IMR-90 (cell line): ENCODE results near the gene CFDP1. TPM values are rescaled to one million over a fixed set of nuclear protein-coding genes. Genes with fewer than 3 reads are reported as not detected.

ENCODE experiments used
- ATAC-seq: fragments of 200-7000 bp; cut with Tn5 transposase; 2 replicates; pipeline ENCODE4 v1.9.1; 2020; ENCODE audit warnings: low read depth, mild to moderate bottlenecking, moderate library complexity
- BruUV-seq: library from RNA; stranded (reverse); fragments of 400-500 nt; replicated peaks from 2 replicates; lab custom pipeline; 2021; lab: Mats Ljungman, UMichigan
- CTCF ChIA-PET: fragments of 300-600 bp; formaldehyde crosslinking; extraction: SDS; loops from one replicate; lab custom pipeline; 2021; ENCODE audit warnings: antibody characterized with exemption; lab: Yijun Ruan, JAX
- POLR2A ChIA-PET: fragments of 300-600 bp; sonication (Branson Sonifier 250); formaldehyde crosslinking; loops from one replicate; lab custom pipeline; 2022; ENCODE audit warnings: antibody characterized with exemption; ENCODE audit not compliant: unreplicated experiment; lab: Charles Lee
- DNase-seq: peaks from one replicate; pipeline ENCODE4 v3.0.0; 2013
- H2AFZ ChIP-seq: replicated peaks from 2 replicates; pipeline ENCODE3; 2013; ENCODE audit warnings: low read length, mild to moderate bottlenecking; ENCODE audit not compliant: poor library complexity
- H2AK5ac ChIP-seq: 2 replicates; pipeline ENCODE4 v1.6.1; 2013; ENCODE audit warnings: low read depth, low read length, inconsistent platforms
- H2AK9ac ChIP-seq: replicated peaks from 2 replicates; pipeline ENCODE3; 2013; ENCODE audit warnings: mild to moderate bottlenecking, low read depth, low read length, moderate library complexity; ENCODE audit not compliant: poor library complexity
- H2BK120ac ChIP-seq: 2 replicates; pipeline ENCODE4 v1.6.1; 2013; ENCODE audit warnings: low read depth, low read length, inconsistent platforms
- H2BK15ac ChIP-seq: 3 replicates; pipeline ENCODE4 v1.6.1; 2013; ENCODE audit warnings: low read depth, low read length, inconsistent platforms
- H2BK20ac ChIP-seq: 2 replicates; pipeline ENCODE4 v1.6.1; 2013; ENCODE audit warnings: low read depth, mild to moderate bottlenecking, inconsistent platforms, low read length, moderate library complexity
- H2BK5ac ChIP-seq: 2 replicates; pipeline ENCODE4 v1.6.1; 2013; ENCODE audit warnings: mild to moderate bottlenecking, low read depth, low read length, inconsistent platforms; ENCODE audit not compliant: poor library complexity, severe bottlenecking
- H3K14ac ChIP-seq: replicated peaks from 2 replicates; pipeline ENCODE4 v1.6.1; 2013; ENCODE audit warnings: low read depth, low read length, inconsistent platforms
- H3K18ac ChIP-seq: 2 replicates; pipeline ENCODE4 v1.6.1; 2013; ENCODE audit warnings: low read depth, low read length, control low read depth
- H3K23ac ChIP-seq: 2 replicates; pipeline ENCODE4 v1.6.1; 2013; ENCODE audit warnings: low read depth, low read length, inconsistent platforms
- H3K27ac ChIP-seq: 2 replicates; pipeline ENCODE4 v1.5.1; 2013; ENCODE audit warnings: mild to moderate bottlenecking, control low read depth, low read length; ENCODE audit not compliant: insufficient read depth
- H3K27me3 ChIP-seq: 2 replicates; pipeline ENCODE4 v1.6.1; 2013; ENCODE audit warnings: low read length; ENCODE audit not compliant: control insufficient read depth, insufficient read depth
- H3K36me3 ChIP-seq: 2 replicates; pipeline ENCODE4 v1.6.1; 2013; ENCODE audit warnings: low read length, mixed read lengths; ENCODE audit not compliant: control insufficient read depth, insufficient read depth
- H3K4ac ChIP-seq: 2 replicates; pipeline ENCODE4 v1.6.1; 2013; ENCODE audit warnings: low read depth, low read length, inconsistent platforms
- H3K4me1 ChIP-seq: 2 replicates; pipeline ENCODE4 v1.6.1; 2013; ENCODE audit warnings: low read length, mixed read lengths; ENCODE audit not compliant: control insufficient read depth, insufficient read depth
- H3K4me2 ChIP-seq: 2 replicates; pipeline ENCODE4 v1.6.1; 2013; ENCODE audit warnings: low read depth, mild to moderate bottlenecking, control low read depth, low read length, moderate library complexity
- H3K4me3 ChIP-seq: 2 replicates; pipeline ENCODE4 v1.5.1; 2013; ENCODE audit warnings: low read depth, mild to moderate bottlenecking, control low read depth, low read length, moderate library complexity; ENCODE audit not compliant: insufficient read depth
- H3K56ac ChIP-seq: 2 replicates; pipeline ENCODE4 v1.6.1; 2013; ENCODE audit warnings: low read length, inconsistent platforms; ENCODE audit not compliant: insufficient read depth; ENCODE audit errors: extremely low read depth
- H3K79me1 ChIP-seq, 2 experiments: 2 replicates each; pipeline ENCODE4 v1.6.1; 2013; ENCODE audit warnings: low read length in 2 of 2, inconsistent platforms in 1 of 2, low read depth in 1 of 2
- H3K9ac ChIP-seq: 2 replicates; pipeline ENCODE4 v1.6.1; 2013; ENCODE audit warnings: low read depth, low read length, control low read depth
- H3K9me1 ChIP-seq: 2 replicates; pipeline ENCODE4 v1.6.1; 2013; ENCODE audit warnings: low read length, inconsistent platforms; ENCODE audit not compliant: insufficient read depth
- H3K9me3 ChIP-seq: 2 replicates; pipeline ENCODE4 v1.6.1; 2013; ENCODE audit warnings: low read length; ENCODE audit not compliant: control insufficient read depth, insufficient read depth
- H4K20me1 ChIP-seq: 2 replicates; pipeline ENCODE4 v1.6.1; 2013; ENCODE audit warnings: low read length, inconsistent platforms; ENCODE audit not compliant: insufficient read depth
- H4K5ac ChIP-seq: 2 replicates; pipeline ENCODE4 v1.6.1; 2013; ENCODE audit warnings: mild to moderate bottlenecking, low read depth, low read length, control low read depth
- H4K8ac ChIP-seq, 2 experiments: 2 replicates each; pipeline ENCODE4 v1.6.1; 2013; ENCODE audit warnings: low read depth in 2 of 2, low read length in 2 of 2, control low read depth in 1 of 2, inconsistent platforms in 1 of 2
- H4K91ac ChIP-seq: 2 replicates; pipeline ENCODE4 v1.6.1; 2013; ENCODE audit warnings: low read depth, low read length, inconsistent platforms; ENCODE audit not compliant: insufficient read depth
- BHLHE40 ChIP-seq: fragments of 150-350 bp; IDR thresholded peaks from 2 replicates; pipeline ENCODE4 v1.6.1; 2016; ENCODE audit warnings: mild to moderate bottlenecking, low read depth, low read length
- CHD1 ChIP-seq: IDR thresholded peaks from 2 replicates; pipeline ENCODE4 v1.6.1; 2012; ENCODE audit warnings: low read depth, low read length, improper control_type of control experiment
- FOS ChIP-seq: fragments of 150-350 bp; IDR thresholded peaks from 2 replicates; pipeline ENCODE4 v1.6.1; 2016; ENCODE audit warnings: low read depth, low read length
- MAFK ChIP-seq: IDR thresholded peaks from 2 replicates; pipeline ENCODE4 v1.6.1; 2012; ENCODE audit warnings: low read depth, low read length, improper control_type of control experiment
- MXI1 ChIP-seq: IDR thresholded peaks from 2 replicates; pipeline ENCODE4 v1.6.1; 2012; ENCODE audit warnings: low read depth, mild to moderate bottlenecking, low read length, moderate library complexity, borderline replicate concordance
- NFE2L2 ChIP-seq: fragments of 150-350 bp; IDR thresholded peaks from 2 replicates; pipeline ENCODE4 v1.6.1; 2016; ENCODE audit warnings: low read depth, mild to moderate bottlenecking, low read length
- POLR2A ChIP-seq: IDR thresholded peaks from 2 replicates; pipeline ENCODE4 v1.6.1; 2012; ENCODE audit warnings: mild to moderate bottlenecking, low read depth, low read length
- RCOR1 ChIP-seq: IDR thresholded peaks from 2 replicates; pipeline ENCODE4 v1.6.1; 2012; ENCODE audit warnings: mild to moderate bottlenecking, low read length, improper control_type of control experiment; ENCODE audit not compliant: insufficient replicate concordance
- WGBS, 2 experiments: methylation state at CpG; one replicate each; pipeline versions ENCODE4 v1.1.5 to v1.1.7; 2013; ENCODE audit warnings: missing lambda C conversion rate in 2 of 2; ENCODE audit not compliant: insufficient read length in 1 of 2; ENCODE audit errors: extremely low coverage in 2 of 2; 5-methylcytosine and 5-hydroxymethylcytosine counted together
- dilution Hi-C: fragments of 300-500 bp; cut with HindIII; formaldehyde crosslinking; loops from one replicate; pipeline ENCODE4 v1.14.3; 2018; ENCODE audit warnings: low sequenced_read_pairs; ENCODE audit not compliant: unreplicated experiment
- in situ Hi-C: fragments of 300-500 bp; cut with MboI; formaldehyde crosslinking; loops from 3 replicates; pipeline ENCODE4 v1.14.3; 2019; ENCODE audit warnings: low sequenced_read_pairs, inconsistent platforms, mixed read lengths
- intact Hi-C: fragments of 100-400 bp; cut with micrococcal nuclease; formaldehyde crosslinking; loops from 2 replicates; pipeline ENCODE4 v1.10.0; 2022
- polyA plus RNA-seq, 3 experiments: library from polyadenylated mRNA; depleted of rRNA; stranded (reverse); fragments of >200 nt; gene quantifications; 2 replicates each; pipeline ENCODE4 v1.2.3, GENCODE V29; 2012; ENCODE audit warnings: low replicate concordance in 1 of 3
- total RNA-seq: library from RNA; depleted of rRNA; stranded (reverse); fragments of >200 nt; gene quantifications from 2 replicates; pipeline ENCODE4 v1.2.3, GENCODE V29; 2012

The CFDP1 gene
- total and polyA plus RNA-seq, 2 of the 4 experiments (the other 2 are of a cell fraction), result 15.6 to 38.7 TPM

GRCh38 chr16:75248142-75248535 lies 185.2 kb downstream of the CFDP1 start:
- H4K8ac ChIP-seq, result peak overlapping the region in 1 of 2 experiments; percentile 17; a peak in 2 of 4 replicates
- ATAC-seq (no peak), DNase-seq (no peak)
- no peak overlapping the region for H3K4me3 ChIP-seq
- H2BK5ac ChIP-seq, result peak overlapping the region; percentile 87
- TF ChIP-seq POLR2A (peak; percentile 33), MXI1 (no peak), FOS (no peak), CHD1 (no peak), BHLHE40 (no peak), MAFK (no peak), NFE2L2 (no peak), RCOR1 (no peak)
- BruUV-seq, result no TSS peak
- H2AK5ac ChIP-seq, result peak overlapping the region; percentile 64
- H3K36me3 ChIP-seq, result peaks cover 6% of the 10 kb centered on the region; the same call in 1 of the 2 replicates
- peak overlapping the region; percentile 100; the same call in 1 of the 2 replicates for H3K4ac ChIP-seq
- peaks cover 50% of the 10 kb centered on the region for H3K9me1 ChIP-seq
- H3K4me1 ChIP-seq, result peaks cover 71% of the 10 kb centered on the region
- in situ Hi-C loops, result no loop called here
- H3K56ac ChIP-seq, result no peak overlapping the region; the same call in 1 of the 2 replicates
- H2BK120ac ChIP-seq, result no peak overlapping the region
- ChIA-PET POLR2A (no interaction called here), CTCF (no interaction called here)
- H3K18ac ChIP-seq, result no peak overlapping the region
- intact Hi-C loops, result no loop called here
- peak overlapping the region; percentile 90; the same call in 1 of the 2 replicates for H3K23ac ChIP-seq
- 91% methylated on average over 8 of the region's 13 CpGs; no CpG with 5 or more reads in 1 of the 2 experiments for WGBS, 2 experiments
- no peak overlapping the region; the same call in 1 of the 2 replicates for H4K5ac ChIP-seq
- H2AK9ac ChIP-seq, result peak overlapping the region; percentile 66
- H3K14ac ChIP-seq, result peak overlapping the region; percentile 77
- 0 out of 3 replicates have a peak overlapping the region, but pooled peaks have one; percentile 29 for H2BK15ac ChIP-seq
- dilution Hi-C loops, result no loop called here
- no peaks in the 10 kb centered on the region for H3K9me3 ChIP-seq
- no peak overlapping the region for H2BK20ac ChIP-seq
- H3K9ac ChIP-seq, result peak overlapping the region; percentile 16
- no peak overlapping the region for H2AFZ ChIP-seq
- no peak overlapping the region for H4K91ac ChIP-seq
- H3K27me3 ChIP-seq, result no peaks in the 10 kb centered on the region
- H3K79me1 ChIP-seq, result peaks cover 4 to 60% of the 10 kb centered on the region in 2 experiments; a peak in 3 of 4 replicates
- no peak overlapping the region for H3K4me2 ChIP-seq
- peak overlapping the region; percentile 93 for H3K27ac ChIP-seq
- H4K20me1 ChIP-seq, result peaks cover 74% of the 10 kb centered on the region
